Osteocyte (in vitro differentiated cells): ENCODE results near the gene COX7C. TPM values are rescaled to one million over a fixed set of nuclear protein-coding genes. Genes with fewer than 3 reads are reported as not detected.
"Not testable (repeated sequence)": the region's sequence is repeated elsewhere in the genome, so short reads cannot be mapped to it uniquely, and the experiment has no call there.

ENCODE experiments used
- DNase-seq: peaks from one replicate; pipeline ENCODE4 v3.0.0; 2021; ENCODE audit warnings: mixed read lengths; ENCODE audit not compliant: unreplicated experiment; ENCODE audit errors: extremely low spot score
- H3K27ac Mint-ChIP-seq: one replicate; pipeline ENCODE4 v1.8.0; 2021; ENCODE audit warnings: mild to moderate bottlenecking, mixed read lengths; ENCODE audit not compliant: unreplicated experiment
- H3K27me3 Mint-ChIP-seq: one replicate; pipeline ENCODE4 v1.8.0; 2021; ENCODE audit warnings: mixed read lengths; ENCODE audit not compliant: unreplicated experiment
- H3K36me3 Mint-ChIP-seq: one replicate; pipeline ENCODE4 v1.8.0; 2021; ENCODE audit warnings: mixed read lengths; ENCODE audit not compliant: unreplicated experiment
- H3K4me1 Mint-ChIP-seq: one replicate; pipeline ENCODE4 v1.8.0; 2021; ENCODE audit warnings: mixed read lengths; ENCODE audit not compliant: unreplicated experiment
- H3K4me3 Mint-ChIP-seq: one replicate; pipeline ENCODE4 v1.8.0; 2021; ENCODE audit warnings: mild to moderate bottlenecking, moderate library complexity, mixed read lengths; ENCODE audit not compliant: unreplicated experiment
- H3K9me3 Mint-ChIP-seq: one replicate; pipeline ENCODE4 v1.8.0; 2021; ENCODE audit warnings: mixed read lengths; ENCODE audit not compliant: unreplicated experiment
- long read RNA-seq: library from polyadenylated mRNA; unstranded; transcript quantifications from one replicate; pipeline ENCODE4 v2.0.0, GENCODE V29; 2021
- total RNA-seq: library from RNA; stranded (reverse); gene quantifications from 2 replicates; pipeline ENCODE4 v1.2.1, GENCODE V29; 2021
- TF ChIP-seq, protein P1 (sequence below): fragments of 200-600 bp; sonication (generic); IDR thresholded peaks from 2 replicates; pipeline ENCODE4 v1.5.0; 2021; ENCODE audit warnings: antibody characterized with exemption, mild to moderate bottlenecking, moderate library complexity

COX7C gene, protein sequence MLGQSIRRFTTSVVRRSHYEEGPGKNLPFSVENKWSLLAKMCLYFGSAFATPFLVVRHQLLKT
- 395 and 423 TPM in 2 replicates for total RNA-seq
- long read RNA-seq, transcript COX7C-201 (3 exons, 666 nt), result major isoform, 94 of 109 reads
- long read RNA-seq, transcript COX7C-205 (3 exons, 369 nt), result minor isoform, 12 of 109 reads
- long read RNA-seq, partial matches to known transcripts, result 0 of 109 reads
- long read RNA-seq, other reads (novel, unspliced or antisense), result 0 of 109 reads

DNA sequence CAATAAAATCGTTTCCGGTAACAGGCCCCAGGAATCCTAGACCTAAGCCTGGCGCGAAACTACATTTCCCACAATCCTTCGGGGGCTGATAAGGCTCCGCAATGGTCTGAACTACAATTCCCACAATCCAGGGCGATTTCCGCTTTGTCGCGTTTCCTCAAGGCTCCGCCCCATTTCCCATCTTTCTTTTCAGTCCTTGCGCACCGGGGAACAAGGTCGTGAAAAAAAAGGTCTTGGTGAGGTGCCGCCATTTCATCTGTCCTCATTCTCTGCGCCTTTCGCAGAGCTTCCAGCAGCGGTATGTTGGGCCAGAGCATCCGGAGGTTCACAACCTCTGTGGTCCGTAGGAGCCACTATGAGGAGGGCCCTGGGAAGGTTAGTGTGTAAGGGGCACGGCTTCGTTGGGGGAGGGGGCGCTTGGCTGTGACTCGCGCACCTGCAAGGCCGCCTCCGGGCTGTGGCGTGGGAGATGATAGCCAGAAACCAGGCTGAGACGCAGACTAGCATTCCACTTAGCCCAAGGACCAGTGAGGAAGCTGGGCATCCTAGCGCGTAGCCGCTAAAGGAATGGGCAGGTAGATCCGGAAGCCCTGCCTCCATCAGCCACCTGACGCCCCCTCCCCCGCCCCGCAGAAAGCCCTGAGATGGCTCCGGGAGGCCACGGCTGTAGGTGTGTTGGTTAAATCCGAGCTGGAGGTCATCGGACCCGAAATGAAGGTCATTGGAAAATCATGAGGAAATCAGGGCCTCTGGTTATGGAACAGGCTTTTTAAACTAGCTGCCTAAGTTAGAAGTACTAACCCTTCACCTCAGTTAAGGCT, at the start of gene COX7C:
Gene COX7C (plus strand): TSS at position 186 of the 821 bp plus-strand sequence. CDS start 115 bp downstream, at position 301.
- TF ChIP-seq, protein P1, sequence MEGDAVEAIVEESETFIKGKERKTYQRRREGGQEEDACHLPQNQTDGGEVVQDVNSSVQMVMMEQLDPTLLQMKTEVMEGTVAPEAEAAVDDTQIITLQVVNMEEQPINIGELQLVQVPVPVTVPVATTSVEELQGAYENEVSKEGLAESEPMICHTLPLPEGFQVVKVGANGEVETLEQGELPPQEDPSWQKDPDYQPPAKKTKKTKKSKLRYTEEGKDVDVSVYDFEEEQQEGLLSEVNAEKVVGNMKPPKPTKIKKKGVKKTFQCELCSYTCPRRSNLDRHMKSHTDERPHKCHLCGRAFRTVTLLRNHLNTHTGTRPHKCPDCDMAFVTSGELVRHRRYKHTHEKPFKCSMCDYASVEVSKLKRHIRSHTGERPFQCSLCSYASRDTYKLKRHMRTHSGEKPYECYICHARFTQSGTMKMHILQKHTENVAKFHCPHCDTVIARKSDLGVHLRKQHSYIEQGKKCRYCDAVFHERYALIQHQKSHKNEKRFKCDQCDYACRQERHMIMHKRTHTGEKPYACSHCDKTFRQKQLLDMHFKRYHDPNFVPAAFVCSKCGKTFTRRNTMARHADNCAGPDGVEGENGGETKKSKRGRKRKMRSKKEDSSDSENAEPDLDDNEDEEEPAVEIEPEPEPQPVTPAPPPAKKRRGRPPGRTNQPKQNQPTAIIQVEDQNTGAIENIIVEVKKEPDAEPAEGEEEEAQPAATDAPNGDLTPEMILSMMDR, result no peak
- Mint-ChIP-seq H3K4me3 (peak within 1 kb of the TSS; percentile 99), H3K9me3 (peaks cover 4% of the 10 kb centered on the region), H3K27me3 (peaks cover 14% of the 10 kb centered on the region), H3K27ac (peak within 1 kb of the TSS; percentile 96), H3K36me3 (peaks cover 39% of the 10 kb centered on the region), H3K4me1 (peaks cover 12% of the 10 kb centered on the region)
- DNase-seq, result peak; percentile 94

DNA sequence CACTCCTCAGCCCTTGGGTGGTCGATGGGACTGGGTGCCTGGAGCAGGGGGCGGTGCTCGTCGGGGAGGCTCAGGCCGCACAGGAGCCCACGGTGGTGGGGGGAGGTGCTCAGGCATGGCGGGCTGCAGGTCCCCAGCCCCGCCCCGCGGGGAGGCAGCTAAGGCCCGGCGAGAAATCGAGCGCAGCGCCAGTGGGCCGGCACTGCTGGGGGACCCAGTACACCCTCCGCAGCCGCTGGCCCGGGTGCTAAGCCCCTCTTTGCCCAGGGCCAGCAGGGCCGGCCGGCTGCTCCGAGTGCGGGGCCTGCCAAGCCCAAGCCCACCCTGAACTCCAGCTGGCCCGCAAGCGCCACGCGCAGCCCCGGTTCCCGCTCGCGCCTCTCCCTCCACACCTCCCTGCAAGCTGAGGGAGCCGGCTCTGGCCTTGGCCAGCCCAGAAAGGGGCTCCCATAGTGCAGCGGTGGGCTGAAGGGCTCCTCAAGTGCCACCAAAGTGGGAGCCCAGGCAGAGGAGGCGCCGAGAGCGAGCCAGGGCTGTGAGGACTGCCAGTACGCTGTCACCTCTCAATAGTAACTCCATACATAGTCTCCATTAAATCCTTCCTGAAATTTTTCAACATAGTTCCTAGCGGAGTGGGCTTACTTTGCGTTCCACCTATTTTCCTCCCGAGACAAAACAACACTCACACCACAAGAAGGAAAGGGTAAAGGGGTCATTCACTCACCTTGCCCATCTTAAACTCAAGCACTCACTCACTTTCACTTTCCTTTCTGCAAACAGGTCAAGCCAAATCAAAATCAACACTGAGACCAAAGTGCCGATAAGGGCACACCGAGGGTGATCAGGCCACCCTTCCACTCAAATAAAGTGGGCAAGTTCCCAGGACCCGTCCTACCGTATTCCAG, 48.0 kb upstream of the COX7C start:
- H3K4me3 Mint-ChIP-seq, H3K36me3 Mint-ChIP-seq, DNase-seq, H3K4me1 Mint-ChIP-seq, H3K9me3 Mint-ChIP-seq, H3K27me3 Mint-ChIP-seq, H3K27ac Mint-ChIP-seq: not testable (repeated sequence)

DNA sequence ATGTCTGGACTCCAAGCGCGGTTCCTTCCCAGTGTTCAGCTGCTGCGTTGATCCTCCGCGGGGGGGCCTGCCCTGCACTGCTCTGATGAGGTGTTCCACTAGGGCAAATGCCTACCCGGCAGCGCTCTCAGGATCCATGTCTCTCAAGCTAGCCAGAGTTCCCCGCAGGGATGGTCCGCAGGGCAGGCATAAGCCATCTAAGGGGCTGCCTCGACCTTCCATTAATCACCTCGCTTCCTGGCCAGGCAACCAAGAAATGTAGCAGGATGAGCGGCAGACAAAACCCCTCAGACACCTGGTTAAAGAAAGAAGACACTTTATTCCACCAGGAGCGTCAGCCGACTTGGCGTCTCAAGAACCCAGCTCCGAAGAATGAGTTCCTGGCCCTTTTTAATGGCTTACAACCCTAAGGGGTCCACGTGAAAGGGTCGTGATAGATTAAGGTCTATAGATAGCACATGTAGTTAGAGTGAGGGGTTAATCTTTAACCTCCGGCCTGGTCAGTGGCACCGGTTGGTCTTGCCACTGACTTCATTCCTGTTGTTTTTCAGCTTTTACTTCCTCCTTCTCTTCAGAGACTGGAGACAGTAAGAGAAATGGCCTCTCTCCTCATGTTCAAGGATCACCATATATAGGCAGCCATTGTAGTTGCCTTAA, 47.2 kb upstream of the COX7C start:
- Mint-ChIP-seq H3K27ac (no peak overlapping the region), H3K27me3 (no peaks in the 10 kb centered on the region), H3K4me1 (no peaks in the 10 kb centered on the region), H3K9me3 (peaks cover 9% of the 10 kb centered on the region), H3K4me3 (no peak overlapping the region), H3K36me3 (no peaks in the 10 kb centered on the region)
- TF ChIP-seq, protein P1, result no peak
- DNase-seq, result no peak

DNA sequence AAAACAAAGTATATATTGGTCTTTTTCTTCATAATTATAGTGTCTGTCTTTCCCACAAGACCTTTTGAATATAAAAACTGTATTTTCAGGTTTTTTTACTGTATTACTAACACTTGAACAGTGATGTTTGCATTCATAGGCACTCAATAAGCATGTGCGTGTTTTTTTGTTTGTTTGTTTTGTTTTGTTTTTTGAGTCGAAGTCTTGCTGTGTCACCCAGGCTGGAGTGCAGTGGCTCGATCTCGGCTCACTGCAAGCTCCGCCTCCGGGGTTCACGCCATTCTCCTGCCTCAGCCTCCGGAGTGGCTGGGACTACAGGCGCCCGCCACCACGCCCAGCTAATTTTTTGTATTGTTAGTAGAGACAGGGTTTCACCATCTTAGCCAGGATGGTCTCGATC, 46.6 kb upstream of the COX7C start:
- not testable (repeated sequence) for H3K4me1 Mint-ChIP-seq, H3K27me3 Mint-ChIP-seq, H3K4me3 Mint-ChIP-seq, H3K9me3 Mint-ChIP-seq, DNase-seq, H3K27ac Mint-ChIP-seq, H3K36me3 Mint-ChIP-seq

DNA sequence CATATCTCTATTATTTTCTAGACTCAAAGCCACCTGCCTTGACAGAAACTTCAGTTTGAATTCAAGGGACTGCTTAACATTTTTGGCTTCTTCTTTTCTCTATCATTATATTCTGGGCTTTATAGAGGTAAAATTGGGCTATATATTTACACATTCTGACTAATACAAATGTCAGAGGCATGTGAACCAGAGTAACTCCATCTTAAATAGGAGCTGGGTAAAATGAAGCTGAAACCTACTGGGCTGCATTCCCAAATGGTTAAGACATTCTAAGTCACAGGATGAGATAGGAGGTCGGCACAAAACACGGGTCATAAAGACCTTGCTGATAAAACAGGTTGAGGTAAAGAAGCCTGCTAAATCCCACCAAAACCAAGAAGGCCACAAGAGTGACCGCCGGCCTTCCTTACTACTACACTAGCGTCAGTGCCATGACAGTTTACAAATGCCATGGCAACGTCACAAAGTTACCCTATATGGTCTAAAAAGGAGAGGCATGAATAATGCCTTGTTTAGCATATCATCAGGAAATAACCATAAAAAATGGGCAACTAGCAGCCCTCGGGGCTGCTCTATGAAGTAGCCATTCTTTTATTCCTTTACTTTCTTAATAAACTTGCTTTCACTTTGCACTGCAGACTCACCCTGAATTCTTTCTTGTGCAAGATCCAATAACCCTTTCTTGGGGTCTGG, 44.8 kb upstream of the COX7C start:
- Mint-ChIP-seq H3K27me3 (no peaks in the 10 kb centered on the region), H3K4me3 (no peak overlapping the region), H3K36me3 (no peaks in the 10 kb centered on the region), H3K9me3 (peaks cover 9% of the 10 kb centered on the region), H3K27ac (no peak overlapping the region), H3K4me1 (no peaks in the 10 kb centered on the region)
- TF ChIP-seq, protein P1, result no peak
- DNase-seq, result no peak
